NCI-H2107 treated with DMSO at 0.1 percent for 48 hours (cell line): ENCODE data around the gene NBAS.

Experiments used
- DNase-seq: peaks from one replicate; lab custom pipeline; 2025; ENCODE audit not compliant: unreplicated experiment; lab: John Stamatoyannopoulos, UW

Gene NBAS

DNA sequence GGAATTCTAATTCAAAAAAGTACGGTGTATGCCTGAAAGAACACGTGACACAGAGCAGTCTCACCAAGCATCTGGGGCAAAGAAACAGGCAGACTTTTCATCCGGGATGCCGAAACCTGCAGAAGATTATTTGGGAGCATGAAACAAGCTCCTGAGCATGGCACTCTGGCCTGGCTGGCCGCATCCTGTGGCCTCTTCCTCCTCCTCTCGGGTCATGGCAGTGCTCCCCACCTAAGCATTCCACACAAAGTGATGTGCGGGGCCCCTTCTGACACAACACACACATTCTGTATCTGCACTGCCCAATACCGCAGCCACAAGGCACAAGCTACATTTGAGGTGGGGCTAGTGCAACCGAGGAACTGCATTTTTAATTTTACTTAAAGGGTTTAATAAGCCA lies 380.8 kb downstream of the NBAS start:
- DNase-seq, result no peak

- DNase-seq, result no peak
These were observed 382.2 kb downstream of the NBAS start for GRCh38 chr2:15178946-15179345.

GRCh38 chr2:15177103-15177502 lies 384.0 kb downstream of the NBAS start:
- DNase-seq, result no peak

DNA sequence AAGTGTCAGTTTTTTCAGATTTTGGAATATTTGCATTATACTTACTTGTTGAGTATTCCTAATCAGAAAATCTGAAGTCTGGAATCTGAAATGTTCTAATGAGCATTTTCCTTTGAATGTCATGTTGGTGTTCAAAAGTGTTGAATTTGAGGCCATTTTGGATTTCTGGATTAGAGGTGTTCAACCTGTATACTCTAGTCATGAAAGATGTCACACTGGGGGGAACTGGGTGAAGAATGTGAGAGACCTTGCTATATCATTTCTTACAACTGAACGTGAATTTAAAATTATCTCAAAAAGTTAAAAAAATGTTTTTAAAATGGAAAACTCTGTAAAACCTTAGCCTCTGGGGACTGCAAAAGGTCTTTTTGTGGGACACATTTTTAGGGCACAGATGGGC lies 384.5 kb downstream of the NBAS start:
- DNase-seq, result no peak

DNA sequence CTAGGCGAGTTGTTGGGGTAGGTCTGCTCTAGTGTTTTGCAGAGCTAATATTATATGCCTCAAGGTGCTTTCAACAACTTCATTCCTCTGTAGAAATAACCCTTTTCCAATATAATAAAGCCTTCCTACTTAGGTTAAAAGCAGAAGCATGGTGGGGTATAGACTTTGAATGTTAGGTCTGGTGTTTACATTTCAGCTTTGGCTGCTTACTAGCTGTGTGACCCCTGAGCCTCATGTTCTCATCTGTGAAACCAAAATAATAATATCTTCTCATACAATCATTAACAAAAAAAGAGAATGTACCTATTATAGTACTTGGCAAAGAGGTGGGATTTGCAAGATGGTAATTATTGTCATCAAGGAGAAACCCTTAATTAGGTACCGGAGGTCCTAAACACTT lies 386.6 kb downstream of the NBAS start:
- DNase-seq, result no peak

GRCh38 chr2:15173501-15173900 lies 387.6 kb downstream of the NBAS start:
- DNase-seq, result no peak

GRCh38 chr2:15172825-15173224 lies 388.3 kb downstream of the NBAS start:
- no peak for DNase-seq

DNA sequence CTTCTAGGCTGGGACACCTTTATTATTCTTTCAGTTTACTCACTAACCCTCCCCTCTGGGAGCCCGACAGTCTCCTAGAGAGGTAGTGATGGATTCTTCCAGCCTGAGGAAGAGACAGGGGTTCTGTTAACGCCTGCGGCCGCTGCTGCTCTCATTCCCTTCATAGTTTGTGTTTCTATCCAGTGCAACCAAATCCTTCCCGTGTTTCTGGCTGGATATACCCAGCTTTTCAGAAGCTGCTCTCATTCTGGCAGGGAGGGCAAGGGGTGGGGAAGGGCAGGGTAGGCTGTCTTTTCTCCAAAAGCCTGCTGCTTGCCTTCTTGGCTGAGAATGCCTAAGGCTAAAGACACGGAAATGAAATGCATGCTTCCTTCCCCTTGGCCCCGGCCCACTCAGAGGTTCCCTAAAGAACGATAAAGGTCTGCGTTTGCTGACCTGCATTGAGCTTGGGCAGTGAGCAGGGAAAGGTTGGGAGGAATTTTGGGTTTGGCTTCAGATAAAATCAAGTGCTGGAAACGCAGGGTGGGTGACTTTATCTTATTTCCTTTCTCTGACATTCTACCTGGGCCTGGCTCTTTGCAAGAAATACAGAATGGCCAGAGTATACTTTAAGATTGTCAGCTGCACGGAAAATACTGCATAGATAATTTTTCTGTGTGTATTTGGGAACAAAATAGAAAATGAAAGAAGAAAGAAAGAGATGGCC lies 390.9 kb downstream of the NBAS start:
- DNase-seq, result no peak

GRCh38 chr2:15169326-15170069 lies 391.6 kb downstream of the NBAS start:
- DNase-seq, result no peak

DNA sequence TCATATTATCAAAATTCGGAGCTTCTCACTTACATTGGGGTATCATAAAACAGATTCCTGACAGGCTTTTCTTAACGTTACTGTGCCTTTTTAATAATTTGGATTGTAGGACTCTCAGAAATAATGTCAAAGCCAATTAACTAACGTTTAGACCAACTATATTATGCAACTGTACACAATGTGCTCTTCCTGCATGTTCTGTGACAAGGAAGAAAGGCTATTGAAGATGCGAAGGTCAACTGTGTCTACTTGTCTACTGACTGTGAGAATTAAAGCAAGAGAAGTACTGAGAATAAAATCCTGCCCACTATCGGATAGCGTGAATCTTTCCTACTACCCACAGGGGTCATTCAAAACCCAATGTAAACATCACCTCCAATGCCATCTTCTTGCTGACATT lies 393.0 kb downstream of the NBAS start:
- no peak for DNase-seq

DNA sequence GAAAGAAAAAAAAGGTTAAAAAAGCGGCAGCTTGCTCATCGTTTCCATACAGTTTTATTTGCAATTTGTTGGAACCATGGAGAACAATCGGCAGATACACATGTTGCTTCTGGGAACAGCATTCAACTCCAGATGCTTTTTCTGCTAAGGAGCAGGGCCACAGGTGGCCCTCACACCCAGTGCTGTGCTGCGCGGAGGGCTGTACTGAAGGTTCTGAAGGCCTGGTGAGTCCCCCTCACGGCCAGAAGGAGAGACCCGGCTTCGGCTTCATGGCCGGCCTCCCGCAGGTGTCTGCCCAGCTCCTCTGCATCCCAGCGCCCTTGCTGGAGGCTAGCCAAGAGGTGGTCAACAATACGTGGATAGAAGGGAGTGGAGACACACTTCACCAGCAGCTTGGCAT lies 394.3 kb downstream of the NBAS start:
- DNase-seq, result no peak

DNA sequence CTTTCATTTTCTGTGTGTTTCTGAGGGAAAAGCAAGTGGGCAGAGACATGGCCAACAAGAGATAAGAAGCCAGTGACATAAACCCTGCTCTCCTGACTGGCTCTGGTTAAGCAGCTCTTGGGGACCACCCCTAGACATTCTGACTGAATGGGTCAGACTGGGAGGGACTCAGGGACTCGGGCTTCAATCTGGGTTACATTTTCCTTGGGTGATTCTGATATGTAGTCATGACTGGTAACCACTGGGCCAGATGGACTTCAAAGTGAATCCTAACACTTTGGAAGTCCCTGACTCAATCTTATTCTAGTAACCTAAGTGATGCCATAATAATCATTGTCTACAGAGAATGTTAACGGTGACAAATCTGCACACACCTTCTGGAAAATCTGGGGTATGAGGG lies 397.8 kb downstream of the NBAS start:
- DNase-seq, result no peak

GRCh38 chr2:15162620-15163019 lies 398.5 kb downstream of the NBAS start:
- no peak for DNase-seq

DNA sequence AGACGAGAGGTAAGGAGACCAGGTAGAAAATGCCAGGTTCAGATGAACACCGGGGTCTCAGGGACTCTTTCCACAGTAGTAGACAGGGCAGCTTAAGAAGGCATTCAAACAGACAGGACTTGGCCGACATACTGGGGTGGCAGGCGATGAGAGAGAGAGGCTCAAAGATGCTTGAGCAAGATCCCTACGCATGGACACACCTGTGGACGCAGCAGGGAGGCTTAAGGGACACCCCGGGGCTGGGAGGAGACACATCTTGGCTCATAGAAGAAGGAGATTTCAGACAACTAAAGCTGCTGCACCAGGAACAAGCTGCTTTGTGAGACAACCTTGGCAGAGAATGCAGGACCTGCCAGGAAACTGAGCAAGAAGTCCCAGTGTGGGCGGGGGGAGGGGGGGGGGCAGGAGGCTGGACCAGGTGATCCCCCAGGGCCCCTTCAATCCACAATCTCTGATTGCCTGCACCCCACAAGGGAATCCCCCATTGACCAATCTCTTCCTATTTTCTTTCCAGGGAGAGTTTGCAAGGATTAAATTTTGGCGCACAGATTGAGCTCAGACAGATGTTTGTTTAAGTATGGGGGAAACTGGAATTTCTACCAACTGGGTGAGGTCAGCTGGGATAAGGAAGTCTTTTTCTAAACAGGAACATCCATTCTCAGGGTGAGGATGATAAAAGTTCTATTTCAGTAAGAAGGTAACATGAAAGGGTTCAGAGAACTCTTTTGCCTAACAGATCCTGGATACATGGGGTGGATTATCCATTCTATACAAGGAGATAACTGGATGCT lies 400.7 kb downstream of the NBAS start:
- no peak for DNase-seq

DNA sequence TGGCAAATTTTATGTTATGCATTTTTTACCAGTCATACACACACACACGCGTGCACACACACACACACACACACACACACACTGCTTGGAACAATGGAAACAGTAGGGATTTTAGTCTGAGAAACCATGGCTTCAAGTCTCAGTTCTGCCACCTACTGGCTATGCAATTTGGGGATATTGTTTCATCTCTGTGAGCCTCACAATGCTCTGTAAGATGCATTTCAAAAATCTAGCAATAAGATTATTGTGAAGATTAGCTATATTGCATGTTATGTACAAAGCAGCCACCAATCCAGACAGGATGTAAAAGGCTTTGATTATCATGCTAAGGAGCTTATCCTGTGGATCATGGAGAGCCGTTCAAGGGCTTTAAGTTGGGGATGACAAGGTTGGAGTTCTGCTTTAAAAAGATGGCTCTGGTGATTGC lies 401.4 kb downstream of the NBAS start:
- peak; percentile 9 for DNase-seq

DNA sequence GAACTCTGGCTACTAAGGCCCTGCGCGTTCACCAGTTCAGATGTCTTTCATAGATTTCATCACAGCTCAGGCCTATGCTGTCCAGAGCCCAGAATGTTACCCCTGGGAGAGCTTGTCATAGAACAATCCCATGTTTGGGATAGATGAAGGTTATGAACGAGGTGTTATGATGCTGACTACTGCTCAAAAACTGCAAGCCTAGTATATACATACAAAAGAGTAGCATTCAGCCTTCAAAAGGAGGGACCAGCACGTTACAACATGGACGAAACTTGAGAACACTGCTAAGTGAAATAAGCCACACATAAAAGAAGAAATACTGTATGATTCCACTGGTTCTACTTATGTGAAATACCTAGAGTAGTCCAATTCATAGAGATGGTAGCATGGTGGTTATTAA lies 401.9 kb downstream of the NBAS start:
- no peak for DNase-seq

DNA sequence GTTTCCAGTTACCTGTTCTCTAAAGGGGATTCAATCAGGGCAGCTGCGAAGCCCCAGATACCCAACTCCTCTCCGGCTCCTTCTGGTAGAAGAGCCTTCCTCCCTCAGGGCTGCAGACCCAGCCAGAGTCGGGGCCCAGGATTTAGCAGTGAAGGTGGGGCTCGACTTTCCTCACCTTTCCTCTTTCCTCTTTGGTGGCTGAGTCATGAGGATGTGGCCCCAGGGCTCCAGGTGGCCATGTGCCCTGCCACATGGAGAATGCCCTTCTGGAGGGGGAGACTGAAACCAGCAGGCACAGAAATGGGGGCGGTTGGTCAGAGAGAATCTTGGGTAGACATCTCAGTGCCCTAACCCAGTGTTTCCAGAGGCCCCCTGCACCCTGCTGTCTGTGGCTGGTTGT lies 402.6 kb downstream of the NBAS start:
- no peak for DNase-seq

- peak; percentile 7 for DNase-seq
These were observed 403.0 kb downstream of the NBAS start for GRCh38 chr2:15158100-15158499.

GRCh38 chr2:15155959-15156574 lies 405.1 kb downstream of the NBAS start:
- no peak for DNase-seq

GRCh38 chr2:15154297-15154696 lies 406.8 kb downstream of the NBAS start:
- no peak for DNase-seq

- DNase-seq, result no peak
These were observed 408.8 kb downstream of the NBAS start for GRCh38 chr2:15152382-15152781.

DNA sequence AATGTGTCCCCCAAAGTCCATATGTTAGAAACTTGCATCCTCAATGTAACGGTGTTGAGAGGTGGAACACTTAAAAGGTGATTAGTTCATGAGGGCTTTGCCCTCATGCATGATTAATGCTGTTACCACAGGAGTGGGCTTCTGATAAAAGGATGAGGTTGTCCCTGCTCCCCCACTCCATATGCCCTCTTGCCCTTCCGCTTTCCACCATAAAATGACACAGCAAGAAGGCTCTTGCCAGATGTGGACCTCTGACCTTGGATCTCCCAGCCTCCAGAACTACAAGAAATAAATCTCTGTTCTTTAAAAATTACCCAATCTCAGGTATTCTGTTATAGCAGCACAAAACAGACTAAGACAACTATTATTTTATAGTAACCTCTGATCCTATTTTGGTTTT lies 412.1 kb downstream of the NBAS start:
- DNase-seq, result no peak
